Measurements from ENCODE around the gene JOSD1.

The JOSD1 gene

GRCh38 chr22:38733329-38733723, 32.6 kb upstream of the JOSD1 start:
- H3K4me3 ChIP-seq (ENCODE audit: low read depth, low read length) = no peak overlapping the region
- TF ChIP-seq CTCF (IDR thresholded peaks at IDR 0.05; ENCODE audit: low read depth, low read length, missing control alignments) = peak; percentile 84
- DNase-seq (ENCODE audit: low read depth) = no peak

GRCh38 chr22:38732251-38732815, 31.6 kb upstream of the JOSD1 start:
- DNase-seq (ENCODE audit: low read depth) = no peak
- TF ChIP-seq CTCF (IDR thresholded peaks at IDR 0.05; ENCODE audit: low read depth, low read length, missing control alignments) = no peak
- H3K4me3 ChIP-seq (ENCODE audit: low read depth, low read length) = no peak overlapping the region

GRCh38 chr22:38731703-38732161, 31.0 kb upstream of the JOSD1 start:
- no peak for DNase-seq (ENCODE audit: low read depth)
- no peak for TF ChIP-seq CTCF (IDR thresholded peaks at IDR 0.05; ENCODE audit: low read depth, low read length, missing control alignments)
- no peak overlapping the region for H3K4me3 ChIP-seq (ENCODE audit: low read depth, low read length)

- DNase-seq (ENCODE audit: low read depth) = no peak
- no peak overlapping the region for H3K4me3 ChIP-seq (ENCODE audit: low read depth, low read length)
- no peak for TF ChIP-seq CTCF (IDR thresholded peaks at IDR 0.05; ENCODE audit: low read depth, low read length, missing control alignments)
These were observed 29.7 kb upstream of the JOSD1 start for GRCh38 chr22:38730411-38730871.

GRCh38 chr22:38729946-38730345, 29.2 kb upstream of the JOSD1 start:
- no peak for DNase-seq (ENCODE audit: low read depth)
- no peak overlapping the region for H3K4me3 ChIP-seq (ENCODE audit: low read depth, low read length)
- no peak for TF ChIP-seq CTCF (IDR thresholded peaks at IDR 0.05; ENCODE audit: low read depth, low read length, missing control alignments)

- no peak for DNase-seq (ENCODE audit: low read depth)
- TF ChIP-seq CTCF (IDR thresholded peaks at IDR 0.05; ENCODE audit: low read depth, low read length, missing control alignments) = no peak
- H3K4me3 ChIP-seq (ENCODE audit: low read depth, low read length) = no peak overlapping the region
These were observed 28.4 kb upstream of the JOSD1 start for GRCh38 chr22:38728871-38729796.
